ENCODE measurements around the gene MTG2. TPM values are rescaled to one million over a fixed set of nuclear protein-coding genes. Genes with fewer than 3 reads are reported as not detected.

MTG2 gene
- total RNA-seq, 1 experiment from 2014 or later = 56.8 TPM

GRCh38 chr20:62212299-62212698 is 29.5 kb downstream of the MTG2 start:
- ChIA-PET CTCF (no interaction called here), POLR2A (no interaction called here)
- BruUV-seq (replicated peaks) = no TSS peak
- Histone ChIP-seq H3K9me3 (ENCODE audit: control insufficient read depth, insufficient read depth, low read depth, low read length) (no peaks in the 10 kb centered on the region), H3K4me3 (ENCODE audit: low read depth in 2 of 2, low read length in 2 of 2) (no peak overlapping the region), H3K27me3 (ENCODE audit: control insufficient read depth, insufficient read depth, low read length) (no peaks in the 10 kb centered on the region), H3K27ac (ENCODE audit: low read length) (no peak overlapping the region), H3K4me1 (ENCODE audit: control insufficient read depth, insufficient read depth, low read length) (peaks cover 11% of the 10 kb centered on the region), H3K36me3 (ENCODE audit: control insufficient read depth, insufficient read depth, low read length) (no peaks in the 10 kb centered on the region)
- TF ChIP-seq POLR2AphosphoS5 (IDR thresholded peaks at IDR 0.05; ENCODE audit: low read depth, low read length) (no peak), SIN3A (IDR thresholded peaks at IDR 0.05; ENCODE audit: borderline replicate concordance, insufficient read depth, low read depth, low read length) (no peak), REST (IDR thresholded peaks at IDR 0.05; ENCODE audit: insufficient read depth in 1 of 2, low read depth in 2 of 2, low read length in 1 of 2) (no peak), TCF7L2 (IDR thresholded peaks at IDR 0.05; ENCODE audit: low read depth, low read length) (no peak)
- intact Hi-C loops (cut with micrococcal nuclease; ENCODE audit: unreplicated experiment) = no loop called here
- DNase-seq (ENCODE audit: low read depth, low spot score) (no peak), ATAC-seq (peak; percentile 7; the same call in 1 of the 2 replicates)
- in situ Hi-C loops (cut with HindIII; ENCODE audit: low pct_unique_long_range_greater_than_20kb, low sequenced_read_pairs) = no loop called here

GRCh38 chr20:62214067-62214466 is 31.2 kb downstream of the MTG2 start:
- H3K27ac ChIP-seq (ENCODE audit: low read length) = no peak overlapping the region
- in situ Hi-C loops (cut with HindIII; ENCODE audit: low pct_unique_long_range_greater_than_20kb, low sequenced_read_pairs) (no loop called here), intact Hi-C loops (cut with micrococcal nuclease; ENCODE audit: unreplicated experiment) (no loop called here)
- no peak for DNase-seq (ENCODE audit: low read depth, low spot score)
- no peaks in the 10 kb centered on the region for H3K27me3 ChIP-seq (ENCODE audit: control insufficient read depth, insufficient read depth, low read length)
- BruUV-seq (replicated peaks) = no TSS peak
- ATAC-seq = no peak; the same call in 1 of the 2 replicates
- ChIA-PET POLR2A (no interaction called here), CTCF (no interaction called here)
- no peaks in the 10 kb centered on the region for H3K36me3 ChIP-seq (ENCODE audit: control insufficient read depth, insufficient read depth, low read length)
- H3K9me3 ChIP-seq (ENCODE audit: control insufficient read depth, insufficient read depth, low read depth, low read length) = no peaks in the 10 kb centered on the region
- TF ChIP-seq POLR2AphosphoS5 (IDR thresholded peaks at IDR 0.05; ENCODE audit: low read depth, low read length) (no peak), CTCF (IDR thresholded peaks at IDR 0.05) (no peak), TCF7L2 (IDR thresholded peaks at IDR 0.05; ENCODE audit: low read depth, low read length) (no peak), SIN3A (IDR thresholded peaks at IDR 0.05; ENCODE audit: borderline replicate concordance, insufficient read depth, low read depth, low read length) (no peak), REST (IDR thresholded peaks at IDR 0.05; ENCODE audit: insufficient read depth in 1 of 2, low read depth in 2 of 2, low read length in 1 of 2) (no peak)
- no peak overlapping the region for H3K4me3 ChIP-seq (ENCODE audit: low read depth in 2 of 2, low read length in 2 of 2)
- peaks cover 11% of the 10 kb centered on the region for H3K4me1 ChIP-seq (ENCODE audit: control insufficient read depth, insufficient read depth, low read length)
